Activated T-helper 17 cell treated with anti-CD3 and anti-CD28 coated beads, Interleukin-2, amount 50 U/mL, for 72 hours (primary cell): ENCODE data around the gene MRPL40. TPM values are rescaled to one million over a fixed set of nuclear protein-coding genes. Genes with fewer than 3 reads are reported as not detected.
"Not testable (repeated sequence)": the region's sequence is repeated elsewhere in the genome, so short reads cannot be mapped to it uniquely, and the experiment has no call there.

Experiments used
- ATAC-seq: fragments of 150-1000 bp; cut with Tn5 transposase; replicated peaks from 2 replicates; pipeline ENCODE4 v1.10.0; 2021; ENCODE audit warnings: mild to moderate bottlenecking, moderate library complexity
- H3K27ac Mint-ChIP-seq: one replicate; pipeline ENCODE4 v1.8.0; 2022; ENCODE audit warnings: mixed read lengths
- H3K27me3 Mint-ChIP-seq: one replicate; pipeline ENCODE4 v1.8.0; 2022; ENCODE audit warnings: mixed read lengths
- H3K36me3 Mint-ChIP-seq: one replicate; pipeline ENCODE4 v1.8.0; 2022; ENCODE audit warnings: low read depth, mild to moderate bottlenecking, mixed read lengths
- H3K4me1 Mint-ChIP-seq: one replicate; pipeline ENCODE4 v1.8.0; 2022; ENCODE audit warnings: mixed read lengths
- H3K4me3 Mint-ChIP-seq: one replicate; pipeline ENCODE4 v1.8.0; 2022; ENCODE audit warnings: mild to moderate bottlenecking, mixed read lengths
- H3K9me3 Mint-ChIP-seq: one replicate; pipeline ENCODE4 v1.8.0; 2022; ENCODE audit warnings: mixed read lengths
- total RNA-seq, 2 donors: library from RNA; stranded (reverse); gene quantifications; one replicate each; pipeline ENCODE4 v1.2.3, GENCODE V29; 2022

Gene MRPL40
- total RNA-seq, 2 donors from 2014 or later, result 11.8 to 25.7 TPM

DNA sequence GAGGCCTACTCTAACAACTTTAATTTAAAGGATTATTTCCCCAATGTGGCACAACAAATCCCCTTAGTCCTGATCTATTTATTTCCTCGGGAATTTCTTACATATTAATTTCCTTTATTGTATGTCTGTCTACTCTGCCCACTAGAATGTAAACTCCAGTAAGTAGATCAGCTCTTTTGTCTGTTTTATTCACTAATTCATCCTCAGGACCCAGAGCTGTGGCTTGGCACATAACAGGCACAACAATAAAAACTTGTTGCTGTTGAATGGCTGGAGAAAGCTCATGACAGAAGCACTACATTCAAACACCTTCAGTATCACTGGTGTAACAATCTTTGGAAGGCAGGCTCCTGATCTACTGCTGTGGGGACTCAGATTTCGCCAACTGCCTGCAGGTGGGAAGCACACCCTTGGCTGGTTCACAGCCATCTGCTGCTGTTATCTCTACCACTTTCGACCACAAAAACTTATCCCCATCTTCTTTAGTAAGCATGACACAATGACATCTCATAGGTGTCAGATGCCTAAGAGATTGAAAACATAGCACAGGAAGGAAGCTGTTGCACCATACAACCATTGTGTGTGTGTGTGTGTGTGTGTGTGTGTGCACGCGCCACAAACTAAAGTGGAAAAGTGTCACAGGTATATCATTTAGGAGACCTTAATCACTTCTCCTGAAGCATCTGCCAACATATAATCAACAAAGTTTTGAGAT lies 12.7 kb upstream of the MRPL40 start:
- Mint-ChIP-seq H3K36me3 (peaks cover 19% of the 10 kb centered on the region), H3K27me3 (no peaks in the 10 kb centered on the region), H3K9me3 (no peaks in the 10 kb centered on the region), H3K4me1 (peaks cover 44% of the 10 kb centered on the region), H3K4me3 (peak overlapping the region; percentile 69), H3K27ac (peak overlapping the region; percentile 84)
- peak; percentile 98 for ATAC-seq

DNA sequence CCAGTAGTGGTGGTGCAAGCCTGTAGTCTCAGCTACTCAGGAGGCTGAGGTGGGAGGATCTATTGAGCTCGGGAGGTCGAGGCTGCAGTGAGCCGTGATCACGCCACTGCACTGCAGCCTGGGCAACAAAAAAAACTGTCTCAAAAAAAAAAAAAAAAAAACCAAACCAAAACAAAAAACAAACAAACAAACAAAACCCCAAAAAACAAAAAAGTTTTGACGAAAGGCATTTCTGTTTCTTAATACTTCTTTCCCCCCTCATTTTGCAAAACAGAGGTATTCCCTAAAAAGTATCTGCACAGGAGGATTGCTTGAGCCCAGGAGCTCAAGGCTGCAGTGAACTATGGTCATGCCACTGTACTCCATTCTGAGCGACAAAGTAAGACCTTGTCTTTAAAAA lies 12.0 kb upstream of the MRPL40 start:
- no peaks in the 10 kb centered on the region for H3K9me3 Mint-ChIP-seq
- no peak for ATAC-seq
- peak overlapping the region; percentile 84 for H3K27ac Mint-ChIP-seq
- peaks cover 19% of the 10 kb centered on the region for H3K36me3 Mint-ChIP-seq
- peak overlapping the region; percentile 69 for H3K4me3 Mint-ChIP-seq
- no peaks in the 10 kb centered on the region for H3K27me3 Mint-ChIP-seq
- peaks cover 44% of the 10 kb centered on the region for H3K4me1 Mint-ChIP-seq

DNA sequence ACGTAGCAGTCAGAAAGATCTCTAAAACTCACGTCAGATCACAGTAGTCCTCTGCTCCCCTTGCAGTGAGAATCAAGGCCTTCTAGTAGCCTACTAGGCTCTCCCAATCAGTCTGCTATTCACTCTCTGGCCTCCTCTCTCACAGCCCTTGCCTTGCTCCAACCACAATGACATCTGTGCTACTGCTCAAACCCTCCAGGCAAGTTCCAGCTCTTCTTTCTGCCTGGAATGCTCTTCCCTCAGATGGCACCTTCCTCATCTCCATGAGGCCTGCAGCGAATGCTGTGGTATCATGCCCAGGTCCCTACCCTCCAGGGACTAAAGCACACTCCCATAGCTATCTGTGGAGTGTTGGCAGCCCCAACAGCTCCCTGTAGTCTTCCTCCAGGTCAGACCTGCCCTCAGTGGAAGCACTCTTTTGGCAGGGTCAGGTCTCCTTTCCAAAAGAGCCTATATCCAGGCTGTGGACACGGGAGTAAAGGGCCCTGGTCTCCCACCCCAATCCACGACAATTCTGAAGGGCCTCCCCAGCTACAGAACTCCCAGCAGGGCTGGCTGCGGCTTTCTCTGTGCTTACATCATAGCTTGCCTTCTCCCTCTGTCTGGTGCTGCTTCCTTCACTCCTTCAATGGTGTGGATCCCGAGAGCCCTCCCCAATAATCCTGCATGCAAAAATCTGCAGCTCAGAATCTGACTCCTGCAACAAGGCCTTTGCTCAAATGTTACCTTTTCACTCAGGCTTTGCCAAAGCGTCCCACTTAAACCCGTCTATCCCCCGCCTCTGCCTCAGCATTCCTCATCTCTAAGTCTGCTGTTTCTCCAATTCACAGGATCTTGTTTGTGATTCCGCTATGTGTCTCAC lies 9.7 kb upstream of the MRPL40 start:
- H3K4me1 Mint-ChIP-seq, result peaks cover 56% of the 10 kb centered on the region
- H3K9me3 Mint-ChIP-seq, result no peaks in the 10 kb centered on the region
- H3K4me3 Mint-ChIP-seq, result peak overlapping the region; percentile 13
- H3K27me3 Mint-ChIP-seq, result no peaks in the 10 kb centered on the region
- H3K36me3 Mint-ChIP-seq, result peaks cover 14% of the 10 kb centered on the region
- peak overlapping the region; percentile 74 for H3K27ac Mint-ChIP-seq
- no peak for ATAC-seq

DNA sequence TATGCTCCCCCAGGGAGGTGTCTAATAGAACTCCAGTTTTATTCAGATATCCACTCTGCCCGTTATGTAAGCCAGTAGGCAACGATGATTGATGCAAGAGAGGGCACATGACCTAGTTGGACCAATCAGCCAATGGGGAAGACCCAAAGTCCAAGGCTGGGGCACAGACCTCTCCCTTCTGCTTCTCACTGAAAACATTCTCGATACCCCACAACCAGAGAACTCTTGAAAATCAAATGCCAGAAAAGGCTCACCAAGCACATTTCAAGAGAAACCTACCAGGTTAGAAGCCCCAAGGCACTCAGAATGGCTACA lies 8.2 kb upstream of the MRPL40 start:
- Mint-ChIP-seq H3K4me3 (no peak overlapping the region), H3K4me1 (peaks cover 53% of the 10 kb centered on the region), H3K27ac (no peak overlapping the region), H3K36me3 (peaks cover 23% of the 10 kb centered on the region), H3K27me3 (no peaks in the 10 kb centered on the region), H3K9me3 (no peaks in the 10 kb centered on the region)
- no peak for ATAC-seq

DNA sequence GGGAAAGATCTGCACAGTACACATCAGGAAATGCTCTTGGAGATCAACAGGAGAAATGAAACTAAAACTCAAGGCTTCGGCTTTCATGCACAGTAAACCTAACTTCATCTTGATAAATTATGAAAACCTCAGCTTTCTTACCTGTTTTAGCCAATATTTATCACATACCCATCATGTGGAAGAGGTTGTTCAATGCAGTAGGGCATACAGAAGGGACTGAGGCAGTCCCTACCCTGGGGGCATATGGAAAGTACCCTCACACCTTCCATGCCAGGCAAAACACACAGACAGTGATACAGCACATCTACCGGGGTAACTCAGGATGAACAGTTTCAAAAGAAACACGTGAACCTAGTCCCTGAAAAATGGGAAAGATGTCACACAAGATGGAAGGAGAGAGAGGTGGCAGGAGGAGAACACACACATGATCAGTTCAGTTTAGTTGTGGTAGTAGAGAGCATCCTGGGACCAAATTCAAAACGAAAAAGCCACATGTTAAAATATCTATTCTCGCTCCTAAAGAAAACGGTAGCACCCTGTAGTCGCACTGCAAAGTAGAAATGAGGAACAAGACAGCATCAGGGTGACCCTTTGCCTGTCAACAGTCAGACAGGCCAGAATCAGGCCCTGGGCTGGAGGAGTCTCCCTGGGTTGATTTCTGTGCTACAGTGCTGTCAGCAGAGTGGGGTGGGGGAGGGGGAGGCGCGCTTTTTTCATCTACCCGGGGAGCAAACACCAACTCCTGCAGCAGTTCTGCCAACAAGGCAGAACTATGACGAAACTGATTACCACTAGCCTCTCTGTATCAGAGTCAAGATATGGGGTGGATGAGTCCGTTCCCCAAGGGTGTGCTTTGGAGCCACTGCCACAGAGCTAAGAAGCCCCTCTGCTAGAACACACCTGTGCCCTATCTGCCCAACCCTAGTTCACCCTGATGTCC lies 2.1 kb upstream of the MRPL40 start:
- no peak for ATAC-seq
- Mint-ChIP-seq H3K4me1 (peaks cover 33% of the 10 kb centered on the region), H3K9me3 (no peaks in the 10 kb centered on the region), H3K27me3 (no peaks in the 10 kb centered on the region), H3K36me3 (peaks cover 48% of the 10 kb centered on the region), H3K27ac (peak overlapping the region; percentile 86), H3K4me3 (peak overlapping the region; percentile 89)

DNA sequence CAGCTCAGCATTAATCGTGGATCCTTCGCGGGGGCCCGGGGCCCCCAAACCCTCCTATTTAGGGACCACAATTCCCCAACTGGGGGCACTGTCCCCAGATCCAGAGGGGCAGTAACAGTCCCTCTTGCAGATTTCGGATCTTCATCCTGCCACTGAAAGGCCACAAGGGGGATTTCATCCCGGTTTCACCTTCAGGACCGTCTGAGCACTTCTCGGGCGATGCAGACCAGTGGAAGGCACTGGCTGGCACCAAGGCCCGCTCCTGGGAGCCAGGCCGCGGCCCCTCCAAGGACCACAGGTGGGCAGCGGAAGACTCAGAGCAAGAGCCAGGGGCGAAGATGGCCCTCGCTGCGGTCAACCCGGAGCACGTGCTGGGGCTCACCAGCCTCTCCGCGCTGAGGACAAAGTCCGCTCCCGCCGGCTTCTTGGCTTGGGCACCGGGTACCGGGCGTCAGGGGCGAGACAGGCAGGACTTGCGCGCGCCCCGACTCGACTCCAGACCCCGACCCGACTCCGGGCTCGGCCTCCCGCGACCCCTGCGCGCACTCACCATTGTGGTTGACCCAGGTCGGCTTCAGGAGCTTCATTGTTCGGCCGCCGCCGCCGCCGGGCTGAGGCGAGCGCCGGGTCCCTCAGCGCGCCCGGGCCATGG lies 1.3 kb upstream of the MRPL40 start:
- H3K27me3 Mint-ChIP-seq, result no peaks in the 10 kb centered on the region
- H3K4me1 Mint-ChIP-seq, result peaks cover 32% of the 10 kb centered on the region
- H3K27ac Mint-ChIP-seq, result peak overlapping the region; percentile 86
- peak overlapping the region; percentile 89 for H3K4me3 Mint-ChIP-seq
- ATAC-seq, result no peak
- peaks cover 52% of the 10 kb centered on the region for H3K36me3 Mint-ChIP-seq
- no peaks in the 10 kb centered on the region for H3K9me3 Mint-ChIP-seq

DNA sequence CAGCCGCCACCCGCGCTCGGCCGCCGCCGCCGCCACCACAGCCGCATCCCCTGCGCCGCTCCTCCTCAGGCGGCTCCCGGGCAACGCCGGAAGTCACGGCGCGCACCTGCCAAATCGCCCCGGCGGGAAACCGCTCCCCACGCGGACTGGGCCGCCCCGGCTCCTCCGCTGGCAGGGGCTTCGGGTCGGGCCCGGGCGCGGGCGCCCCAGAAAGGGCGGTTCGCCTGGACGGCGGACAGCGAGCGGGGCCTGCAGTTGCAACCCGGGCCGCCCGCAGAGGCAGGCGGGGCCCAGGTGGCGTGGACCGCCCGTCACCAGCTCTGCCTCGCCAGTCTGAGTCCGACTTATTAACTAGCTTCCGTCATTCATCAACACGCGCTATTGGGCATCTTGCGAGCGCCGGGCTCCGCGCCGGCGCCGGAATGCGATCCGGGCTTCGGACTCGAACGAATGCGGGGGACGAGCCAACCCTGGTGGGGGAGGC lies 654 bp upstream of the MRPL40 start, which contains the start of gene HIRA:
TSS of gene HIRA (minus strand) at position 85 of the 484 bp plus-strand sequence. CDS start 257 bp downstream, outside the sequence.
- peak within 1 kb of the TSS; percentile 86 for H3K27ac Mint-ChIP-seq
- H3K9me3 Mint-ChIP-seq, result no peaks in the 10 kb centered on the region
- H3K4me1 Mint-ChIP-seq, result peaks cover 26% of the 10 kb centered on the region
- H3K4me3 Mint-ChIP-seq, result peak within 1 kb of the TSS; percentile 89
- ATAC-seq, result peak; percentile 69
- H3K36me3 Mint-ChIP-seq, result peaks cover 49% of the 10 kb centered on the region
- no peaks in the 10 kb centered on the region for H3K27me3 Mint-ChIP-seq

DNA sequence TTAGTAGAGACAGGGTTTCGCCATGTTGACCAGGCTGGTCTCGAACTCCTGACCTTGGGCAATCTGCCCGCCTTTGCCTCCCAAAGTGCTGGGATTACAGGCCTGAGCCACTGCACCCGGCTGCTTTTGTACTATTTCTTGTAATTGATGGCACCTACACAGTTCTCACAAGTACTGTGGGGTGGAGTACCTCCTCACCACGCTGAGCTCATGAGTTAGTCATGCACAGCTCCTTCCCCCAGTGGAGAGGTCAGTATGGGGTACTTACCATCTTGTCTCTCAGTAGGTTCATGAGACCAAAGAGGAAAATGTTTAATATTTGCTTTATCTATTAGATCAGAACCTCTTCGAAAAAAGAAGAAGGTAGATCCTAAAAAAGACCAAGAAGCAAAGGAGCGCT lies 2.1 kb downstream of the MRPL40 start:
- Mint-ChIP-seq H3K27me3 (no peaks in the 10 kb centered on the region), H3K9me3 (no peaks in the 10 kb centered on the region), H3K4me1 (peaks cover 16% of the 10 kb centered on the region), H3K4me3 (peak overlapping the region; percentile 84), H3K27ac (peak overlapping the region; percentile 71), H3K36me3 (peaks cover 60% of the 10 kb centered on the region)
- no peak for ATAC-seq

DNA sequence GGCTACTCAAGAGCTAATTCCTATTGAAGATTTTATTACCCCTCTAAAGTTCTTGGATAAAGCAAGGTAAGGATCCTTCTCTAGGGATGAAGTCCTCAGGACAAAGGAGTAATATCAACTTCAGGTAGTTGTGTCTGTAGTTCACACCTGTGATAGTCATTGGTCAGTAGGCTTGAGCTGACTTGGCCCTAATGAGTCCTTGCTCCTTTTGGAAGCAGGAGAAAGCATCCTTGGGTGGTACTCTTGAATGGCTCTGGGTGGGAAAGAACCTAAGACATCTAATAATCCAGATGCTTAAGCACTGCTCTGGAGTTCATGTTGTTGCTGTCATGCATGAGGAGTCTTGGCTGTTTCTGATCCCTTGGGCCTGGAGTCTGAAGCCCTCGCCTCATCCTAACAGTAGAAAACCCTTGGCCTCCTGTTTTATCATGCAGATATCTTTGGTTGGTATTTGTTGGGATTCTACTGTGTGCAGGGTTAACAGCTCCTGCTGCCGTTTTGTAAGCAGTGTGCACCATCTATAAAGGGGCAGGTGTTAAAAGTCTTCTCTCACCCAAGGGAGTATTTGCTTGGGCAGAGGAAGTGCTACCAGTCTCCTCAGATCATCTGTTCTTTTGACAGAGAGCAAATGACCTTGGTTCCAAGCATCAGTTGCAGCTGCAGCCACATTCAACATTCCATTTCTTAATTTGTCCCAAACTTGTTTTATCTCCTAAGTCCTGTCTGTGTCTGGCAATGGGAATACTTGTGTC lies 2.7 kb downstream of the MRPL40 start:
- ATAC-seq, result no peak
- Mint-ChIP-seq H3K27ac (peak overlapping the region; percentile 71), H3K36me3 (peaks cover 60% of the 10 kb centered on the region), H3K4me1 (peaks cover 10% of the 10 kb centered on the region), H3K27me3 (no peaks in the 10 kb centered on the region), H3K4me3 (peak overlapping the region; percentile 84), H3K9me3 (no peaks in the 10 kb centered on the region)

DNA sequence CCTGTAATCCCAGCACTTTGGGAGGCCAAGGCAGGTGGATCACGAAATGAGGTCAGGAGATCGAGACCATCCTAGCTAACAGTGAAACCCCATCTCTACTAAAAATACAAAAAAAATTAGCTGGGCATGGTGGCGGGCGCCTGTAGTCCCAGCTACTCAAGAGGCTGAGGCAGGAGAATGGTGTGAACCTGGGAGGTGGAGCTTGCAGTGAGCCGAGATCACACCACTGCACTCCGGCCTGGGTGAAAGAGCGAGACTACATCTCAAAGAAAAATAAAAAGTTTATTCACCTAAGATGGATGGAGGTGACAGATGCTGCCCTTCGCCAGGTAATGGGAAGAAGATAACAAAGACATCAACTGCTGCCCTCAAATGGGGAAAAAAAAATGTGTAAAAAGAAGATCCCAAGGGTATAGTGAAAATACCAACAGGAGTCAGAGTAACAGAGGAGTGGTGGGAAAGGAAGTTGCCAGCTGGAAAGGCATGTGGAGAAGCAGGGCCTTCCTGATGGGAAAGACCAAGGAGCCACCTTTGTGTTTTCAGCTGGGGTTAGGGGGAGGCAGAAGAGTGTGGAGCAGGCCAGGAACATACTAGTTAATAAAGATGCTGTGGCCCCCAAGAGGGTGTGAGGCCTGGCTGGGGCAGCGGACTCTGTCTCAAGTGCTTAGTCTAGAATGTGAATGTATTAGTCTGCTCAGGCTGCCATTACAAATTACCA lies 4.3 kb downstream of the MRPL40 start:
- H3K27me3 Mint-ChIP-seq, H3K4me3 Mint-ChIP-seq, H3K4me1 Mint-ChIP-seq, ATAC-seq, H3K9me3 Mint-ChIP-seq: not testable (repeated sequence)
- peak overlapping the region; percentile 8 for H3K27ac Mint-ChIP-seq
- H3K36me3 Mint-ChIP-seq, result peaks cover 72% of the 10 kb centered on the region

DNA sequence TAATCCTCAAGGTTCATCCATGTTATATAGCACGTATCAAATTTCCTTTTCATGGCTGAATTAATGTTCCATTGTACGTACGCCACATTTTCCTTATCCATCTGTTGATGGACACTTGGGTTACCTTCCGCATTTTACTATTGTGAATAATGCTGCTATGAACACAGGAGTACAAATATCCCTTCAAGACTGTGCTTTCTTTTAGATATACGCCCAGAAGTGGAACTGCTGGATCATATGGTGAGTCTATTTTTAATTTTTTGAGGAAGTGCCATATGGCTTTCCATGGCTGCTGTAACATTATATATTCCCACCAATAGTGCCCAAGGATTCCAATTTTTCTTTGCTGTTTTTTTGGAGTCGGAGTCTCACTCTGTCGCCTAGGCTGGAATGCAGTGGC lies 6.0 kb downstream of the MRPL40 start:
- Mint-ChIP-seq H3K9me3 (no peaks in the 10 kb centered on the region), H3K27me3 (no peaks in the 10 kb centered on the region), H3K36me3 (peaks cover 83% of the 10 kb centered on the region), H3K4me1 (peaks cover 5% of the 10 kb centered on the region), H3K27ac (peak overlapping the region; percentile 24), H3K4me3 (no peak overlapping the region)
- no peak for ATAC-seq

DNA sequence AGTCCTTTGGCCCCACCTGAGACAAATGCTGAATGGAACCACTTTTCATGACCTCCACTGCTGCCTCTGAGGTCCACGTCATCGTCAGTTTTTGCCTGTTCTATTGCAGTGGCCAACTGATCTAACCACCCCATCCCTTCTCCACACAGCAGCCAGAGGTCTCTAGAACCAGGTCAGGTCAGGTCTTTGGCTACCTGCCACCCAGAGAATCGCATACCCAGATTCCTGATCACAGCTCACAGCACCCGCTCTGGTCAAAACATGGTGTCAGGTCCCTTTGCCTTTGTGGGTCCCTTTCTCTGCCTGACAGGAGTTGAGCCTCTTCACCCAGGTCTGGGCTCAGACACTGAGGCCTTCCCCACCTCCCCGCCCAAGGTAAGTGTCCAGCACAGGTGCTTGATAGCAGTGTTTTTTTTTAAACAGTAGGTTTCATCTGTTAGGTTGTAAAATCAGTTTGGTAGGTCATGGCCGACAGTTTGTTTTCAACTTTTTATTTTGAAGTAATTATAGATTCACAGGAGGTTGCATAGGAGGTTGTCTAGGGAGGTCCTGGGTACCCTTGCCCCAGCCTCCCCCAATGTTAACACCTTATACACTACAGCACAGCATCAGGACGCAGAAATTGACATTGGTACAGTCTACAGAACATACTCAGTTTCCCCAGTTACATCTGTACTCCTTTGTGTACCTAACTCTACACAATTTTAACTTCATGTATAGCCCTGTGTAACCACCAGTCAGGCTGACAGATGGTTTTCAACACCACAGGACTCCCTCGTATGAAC lies 8.3 kb downstream of the MRPL40 start:
- peaks cover 85% of the 10 kb centered on the region for H3K36me3 Mint-ChIP-seq
- no peaks in the 10 kb centered on the region for H3K9me3 Mint-ChIP-seq
- H3K4me3 Mint-ChIP-seq, result no peak overlapping the region
- ATAC-seq, result no peak
- H3K4me1 Mint-ChIP-seq, result no peaks in the 10 kb centered on the region
- H3K27ac Mint-ChIP-seq, result peak overlapping the region; percentile 44
- no peaks in the 10 kb centered on the region for H3K27me3 Mint-ChIP-seq
